HG03432 (cell line): Measurements from ENCODE around the gene MMP21.

Source experiments
- ATAC-seq: cut with Tn5 transposase; IDR thresholded peaks from one replicate; pipeline ENCODE4 v1.9.1; 2021; ENCODE audit warnings: mild to moderate bottlenecking, moderate library complexity; ENCODE audit not compliant: unreplicated experiment

Gene MMP21

DNA sequence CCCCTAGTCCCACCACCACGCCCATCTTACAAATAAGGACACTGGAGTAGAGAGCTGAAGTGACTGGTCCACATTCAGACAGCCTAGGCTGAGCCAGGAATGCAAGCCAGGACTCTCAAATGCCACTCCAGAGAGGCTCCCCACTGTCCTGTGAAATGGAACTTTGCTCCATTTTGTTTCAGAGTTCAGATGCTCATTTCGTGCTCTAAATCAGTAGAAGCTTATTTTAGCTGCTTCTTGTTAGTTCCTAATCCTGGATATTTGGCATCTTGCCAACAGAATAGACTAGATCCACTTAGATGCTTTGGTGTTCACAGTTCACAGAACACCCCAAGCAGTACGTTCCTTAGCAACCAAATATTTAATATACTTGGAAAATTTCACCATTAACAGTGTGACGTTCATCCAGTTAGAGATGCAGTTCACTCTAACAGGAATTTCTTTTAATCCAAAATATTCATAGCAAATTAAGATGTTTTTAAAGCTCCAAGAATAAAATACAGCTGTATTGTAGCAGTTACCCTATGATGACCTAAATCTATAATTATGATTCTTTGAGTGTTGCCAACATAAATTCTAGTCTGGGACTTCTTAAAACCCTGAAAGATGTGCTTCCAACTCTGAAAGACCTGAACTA is 7.3 kb downstream of the MMP21 start:
- no peak for ATAC-seq

DNA sequence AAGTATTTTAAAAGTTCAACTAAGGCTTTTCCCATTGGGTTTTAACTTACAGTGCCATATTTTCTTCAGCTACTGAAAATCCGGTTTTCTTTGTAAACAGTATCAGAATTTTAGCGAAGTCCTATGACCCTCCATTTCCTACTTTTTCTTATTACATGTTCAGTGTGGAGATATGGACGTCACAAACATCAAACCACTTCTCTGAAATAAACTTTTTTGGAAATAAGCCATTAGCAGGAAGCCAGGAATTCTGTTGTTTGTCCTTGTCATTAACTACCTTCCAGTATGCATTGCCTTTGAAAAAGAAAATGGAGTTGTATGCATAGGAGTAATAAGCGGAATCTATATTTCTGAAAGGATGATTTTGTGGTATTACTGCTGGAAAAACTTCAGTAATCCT is 9.1 kb downstream of the MMP21 start:
- ATAC-seq, result no peak

DNA sequence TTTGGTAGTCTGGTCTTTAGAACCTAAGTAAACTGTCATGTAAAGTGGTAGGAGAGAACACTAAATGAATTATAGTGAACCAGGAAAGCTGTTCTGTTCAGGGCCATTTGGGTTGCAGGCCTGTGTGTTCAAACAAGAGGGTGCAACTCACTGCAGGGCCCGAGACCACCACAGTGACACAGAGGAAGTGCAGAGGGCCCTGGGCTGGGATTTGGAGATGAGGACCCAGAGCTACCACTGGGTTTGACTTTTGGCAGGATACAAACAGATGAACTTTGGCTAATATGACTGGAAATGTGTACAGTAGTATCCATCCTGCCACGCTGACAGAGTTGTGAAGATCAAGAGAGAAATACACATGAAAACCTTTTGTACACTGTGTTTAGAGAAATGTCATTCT is 9.8 kb downstream of the MMP21 start:
- ATAC-seq, result no peak

DNA sequence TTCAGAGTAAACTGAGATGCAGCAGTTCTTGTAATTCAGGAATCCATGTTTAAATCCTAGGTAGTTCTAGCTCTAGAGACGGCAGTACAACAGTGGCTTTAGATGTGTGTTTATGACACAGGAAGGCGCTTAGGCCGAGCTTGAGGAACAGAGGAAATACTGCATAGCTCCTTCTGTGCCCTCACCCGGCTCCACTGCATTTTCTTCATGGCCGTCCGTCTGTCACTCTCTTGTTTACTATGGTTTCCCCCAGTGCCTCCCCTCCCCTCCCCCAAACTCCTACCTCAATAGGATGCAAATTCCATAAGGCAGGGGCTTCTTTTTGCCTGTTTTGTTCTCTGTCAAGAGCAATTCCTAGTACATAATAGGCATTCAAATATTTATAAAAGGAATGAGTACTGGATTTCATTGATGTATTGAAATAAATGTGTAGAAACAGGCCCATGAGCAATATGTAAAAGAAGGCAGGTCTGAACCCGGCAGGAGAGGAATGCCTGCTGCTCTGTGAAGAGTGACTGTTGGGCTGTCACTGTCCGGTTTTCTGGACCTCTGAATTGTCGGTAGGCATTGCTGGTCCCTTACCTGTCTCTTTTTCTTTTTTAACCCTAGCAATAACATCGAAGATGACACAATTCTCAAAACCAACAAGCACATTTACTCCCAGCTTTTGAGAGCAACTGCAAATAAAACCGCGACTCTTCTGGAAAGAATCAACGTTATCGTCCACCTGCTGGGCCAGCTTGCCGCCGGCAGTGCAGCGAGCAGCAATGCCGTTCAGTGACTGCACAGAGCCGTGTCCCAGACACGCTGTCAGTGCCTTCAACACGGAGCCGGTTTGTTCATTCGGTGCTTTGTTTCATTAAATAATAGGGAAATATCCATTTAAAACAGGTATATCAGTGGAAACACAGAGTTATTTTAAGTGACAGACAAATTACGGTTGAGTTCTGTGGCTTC is 12.7 kb downstream of the MMP21 start:
- no peak for ATAC-seq

DNA sequence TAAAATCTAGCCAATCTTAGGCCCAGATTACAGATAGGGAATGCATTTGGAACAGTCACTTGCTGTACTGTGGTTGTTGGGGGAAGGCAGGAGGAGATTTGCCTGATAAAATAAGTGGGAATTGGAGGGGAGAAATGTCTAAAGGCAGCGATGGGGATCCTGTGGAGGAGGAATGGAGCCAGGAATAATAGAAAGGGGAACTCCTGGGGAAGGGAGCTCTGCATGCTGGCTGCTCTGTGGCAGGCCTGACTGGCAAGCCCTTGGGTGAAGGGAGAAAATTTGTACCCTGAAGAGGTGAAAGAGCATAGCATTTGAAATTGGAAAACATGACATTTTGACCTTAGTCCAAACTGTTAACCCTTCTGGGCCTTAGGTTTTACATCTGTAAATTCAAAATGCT is 13.7 kb downstream of the MMP21 start:
- ATAC-seq, result no peak

DNA sequence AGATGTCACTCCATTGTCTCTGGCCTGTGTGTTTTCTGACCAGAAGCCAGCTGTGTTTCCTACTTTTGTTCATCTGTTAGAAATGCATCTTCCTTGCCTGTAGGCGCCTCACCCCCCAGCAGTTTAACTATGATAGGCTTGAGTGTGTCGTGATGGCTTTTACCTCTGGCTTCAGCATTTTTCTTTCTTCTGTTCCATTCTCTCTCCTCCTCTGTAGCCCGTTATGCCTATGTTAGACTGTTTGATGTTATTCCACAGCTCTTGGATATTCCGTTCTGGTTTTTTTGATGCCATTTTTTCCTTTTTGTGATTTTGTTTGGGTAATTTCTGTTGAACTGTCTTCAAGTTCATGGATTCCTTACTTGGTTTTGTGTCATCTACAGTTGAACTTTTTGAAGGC is 17.9 kb downstream of the MMP21 start:
- ATAC-seq, result no peak

DNA sequence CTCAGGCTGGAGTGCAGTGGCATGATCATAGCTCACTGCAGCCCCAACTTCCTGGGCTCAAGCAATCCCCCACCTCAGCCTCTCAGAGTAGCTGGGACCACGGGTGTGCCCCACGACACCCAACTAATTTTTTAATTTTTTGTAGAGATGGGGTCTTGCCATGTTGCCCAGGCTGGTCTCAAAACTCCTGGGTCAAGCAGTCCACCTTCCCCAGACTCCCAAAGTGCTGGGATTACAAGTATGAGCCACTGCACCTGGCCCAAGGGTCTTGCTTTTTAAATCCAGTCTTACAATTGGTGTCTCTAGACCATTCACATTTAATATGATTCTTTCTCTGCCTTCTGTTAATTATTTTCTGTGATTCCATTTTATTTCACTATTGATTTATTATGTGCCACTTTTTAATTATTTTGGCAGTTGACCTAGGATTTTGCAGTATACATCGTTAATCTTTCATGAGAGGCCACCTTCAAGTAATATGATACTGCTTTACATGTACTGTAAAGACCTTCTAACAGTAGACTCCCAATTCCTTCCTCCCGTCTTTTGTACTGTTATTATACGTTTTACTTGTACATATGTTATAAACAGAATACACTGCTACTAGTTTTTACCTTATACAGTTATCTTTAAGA is 18.7 kb downstream of the MMP21 start:
- no peak for ATAC-seq

DNA sequence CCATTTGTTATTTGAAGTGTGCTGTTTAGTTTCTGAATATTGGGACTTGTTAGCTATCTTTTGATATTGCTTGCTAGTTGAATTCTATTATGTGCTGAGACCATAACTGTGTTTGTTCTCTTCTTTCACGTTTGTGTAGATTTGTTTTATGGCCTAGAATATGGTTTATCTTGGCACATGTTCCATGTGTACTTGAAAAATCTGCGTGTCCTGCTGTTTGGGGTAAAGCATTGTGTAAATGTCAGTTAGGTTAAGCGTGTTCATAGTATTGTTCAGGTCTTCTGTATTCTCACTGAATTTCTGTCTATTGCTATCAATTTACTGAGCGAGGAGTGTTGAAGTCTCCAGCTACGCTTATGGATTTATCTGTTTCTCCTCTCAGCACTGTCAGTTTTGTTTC is 19.4 kb downstream of the MMP21 start:
- ATAC-seq, result no peak

DNA sequence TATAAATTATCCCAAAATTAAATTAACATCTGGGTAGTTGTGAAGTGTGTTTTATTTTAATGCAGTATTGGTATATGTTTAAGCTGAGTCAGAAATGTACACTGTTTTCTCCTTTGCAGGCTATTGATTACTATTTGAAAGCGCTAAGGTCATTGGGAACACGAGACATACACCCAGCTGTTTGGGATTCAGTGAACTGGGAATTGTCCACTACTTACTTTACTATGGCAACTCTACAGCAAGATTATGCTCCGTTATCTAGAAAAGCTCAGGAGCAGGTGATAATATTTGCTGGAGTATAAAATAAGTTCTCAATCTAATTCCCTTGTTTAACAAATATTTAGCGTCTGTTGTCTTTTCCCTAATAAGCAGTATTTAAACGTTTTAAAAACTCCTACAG is 28.2 kb downstream of the MMP21 start:
- no peak for ATAC-seq

DNA sequence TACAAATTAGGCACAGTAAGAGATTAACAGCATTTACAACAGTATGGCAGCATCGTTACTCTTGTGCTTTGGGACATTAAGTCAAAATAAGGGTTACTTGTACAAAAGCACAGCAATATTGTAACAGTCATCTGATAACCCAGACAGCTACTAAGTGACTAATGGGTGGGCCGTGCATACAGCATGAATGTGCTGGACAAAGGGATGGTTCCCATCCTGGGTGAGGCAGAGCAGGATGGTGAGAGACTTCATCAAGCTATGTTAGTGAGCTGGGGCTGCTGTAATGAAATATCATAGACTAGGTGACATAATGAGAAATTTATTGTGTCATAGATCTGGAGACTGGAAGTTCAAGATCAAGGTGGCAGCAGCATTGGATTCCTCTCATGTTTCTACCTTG is 30.7 kb downstream of the MMP21 start:
- no peak for ATAC-seq

DNA sequence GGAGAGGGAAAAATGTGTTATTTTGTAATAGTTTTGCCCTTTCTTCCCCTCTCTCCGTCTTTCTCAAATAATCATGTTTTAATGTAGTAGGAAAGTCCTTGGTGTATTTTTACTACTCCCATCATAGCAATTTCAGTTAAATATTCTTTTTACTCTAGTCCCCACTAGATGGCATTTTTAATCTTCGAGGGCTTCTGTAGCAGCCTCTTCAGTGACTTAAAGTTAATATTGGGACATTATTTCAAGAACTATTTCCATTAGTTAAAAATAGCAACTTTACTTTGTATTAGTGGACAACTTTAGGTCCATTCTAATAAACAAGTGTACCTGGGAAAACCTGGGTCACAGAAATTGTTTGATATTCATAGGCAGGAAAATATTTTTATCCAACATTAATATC is 33.2 kb downstream of the MMP21 start:
- ATAC-seq, result no peak

DNA sequence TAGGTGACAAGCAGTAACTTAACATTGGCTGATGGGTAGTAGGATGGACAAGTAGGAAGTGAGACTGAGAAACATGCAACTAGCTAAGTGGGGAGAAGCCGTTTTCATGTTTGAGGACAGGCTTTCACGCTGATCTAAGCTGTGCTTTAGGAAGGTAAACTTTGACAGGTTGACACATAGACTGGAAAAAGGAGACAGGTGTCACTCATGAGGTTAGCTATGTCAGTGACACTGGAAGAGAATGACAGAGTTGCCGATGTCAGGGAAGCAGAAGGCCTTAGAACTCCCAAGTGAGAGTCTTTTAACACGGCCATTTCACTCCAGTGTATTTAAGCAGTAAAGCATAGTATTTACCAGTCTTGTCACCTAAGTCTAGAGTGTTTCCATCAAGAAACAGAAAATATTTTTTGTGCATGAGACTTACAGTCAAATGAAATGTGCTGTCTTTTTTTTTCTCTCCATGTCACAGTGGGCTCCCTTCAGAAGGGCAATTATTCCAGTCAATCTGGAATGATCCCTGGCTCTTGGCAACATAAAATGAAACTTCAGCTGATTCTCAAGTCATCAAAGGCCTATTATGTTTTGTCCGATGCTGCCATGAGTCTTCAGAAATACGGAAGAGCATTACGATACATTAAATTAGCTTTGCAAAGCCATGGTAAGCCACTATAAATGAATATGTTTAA is 35.5 kb downstream of the MMP21 start:
- no peak for ATAC-seq

DNA sequence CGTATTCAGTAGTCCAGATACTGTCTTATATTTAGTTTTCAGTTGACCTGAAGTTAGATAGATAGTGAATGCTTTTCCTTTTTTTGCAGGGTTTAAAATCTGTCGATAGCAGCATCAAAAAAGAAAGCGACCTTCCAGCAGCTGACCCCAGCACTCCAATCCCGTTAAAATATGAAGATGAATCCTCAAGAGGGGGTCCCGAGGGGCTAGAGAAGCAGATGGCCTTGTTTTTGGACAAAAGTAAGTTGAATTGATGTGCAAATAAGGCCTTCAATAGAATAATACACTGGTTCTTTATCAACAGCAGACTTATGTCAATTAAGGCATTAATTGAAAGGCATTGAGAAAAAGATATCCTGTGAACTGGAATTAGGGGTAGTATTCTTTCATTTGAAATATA is 37.4 kb downstream of the MMP21 start:
- ATAC-seq, result no peak

DNA sequence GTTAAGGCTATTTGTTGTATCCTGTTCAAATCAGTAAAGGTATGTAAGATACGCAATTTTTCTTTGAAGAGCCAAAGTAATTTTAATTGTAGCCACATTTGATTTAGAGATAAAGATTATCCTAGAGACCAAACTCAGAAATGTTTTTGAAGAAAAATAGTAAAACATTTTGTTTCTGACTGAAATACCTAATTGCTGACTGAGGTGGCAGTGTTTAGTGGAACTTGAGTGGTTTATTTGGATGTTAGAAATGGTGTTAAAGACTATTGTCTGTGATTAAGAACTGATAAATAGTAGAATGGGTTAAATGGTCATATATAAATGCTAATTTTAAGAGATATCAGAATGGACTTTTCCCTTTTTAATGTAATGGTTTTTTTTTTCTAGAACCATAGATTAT is 40.8 kb downstream of the MMP21 start:
- ATAC-seq, result no peak

DNA sequence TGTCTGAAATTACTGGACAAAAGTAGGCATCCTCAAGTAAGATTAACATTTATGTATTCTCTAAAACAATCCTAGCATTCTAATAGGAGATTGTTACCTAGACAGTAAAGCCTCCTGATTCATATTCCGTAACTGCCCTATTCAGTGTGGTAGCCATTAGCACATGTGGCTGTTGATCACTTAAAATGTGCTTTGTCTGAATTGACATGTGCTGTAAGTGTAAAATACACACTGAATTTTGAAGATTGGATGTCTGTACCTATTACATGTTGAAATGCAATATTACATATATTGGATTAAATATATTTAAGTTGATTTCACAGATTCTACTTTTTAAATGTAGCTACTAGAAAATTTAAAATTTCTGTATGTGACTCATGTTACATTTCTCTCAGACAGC is 41.5 kb downstream of the MMP21 start:
- no peak for ATAC-seq

DNA sequence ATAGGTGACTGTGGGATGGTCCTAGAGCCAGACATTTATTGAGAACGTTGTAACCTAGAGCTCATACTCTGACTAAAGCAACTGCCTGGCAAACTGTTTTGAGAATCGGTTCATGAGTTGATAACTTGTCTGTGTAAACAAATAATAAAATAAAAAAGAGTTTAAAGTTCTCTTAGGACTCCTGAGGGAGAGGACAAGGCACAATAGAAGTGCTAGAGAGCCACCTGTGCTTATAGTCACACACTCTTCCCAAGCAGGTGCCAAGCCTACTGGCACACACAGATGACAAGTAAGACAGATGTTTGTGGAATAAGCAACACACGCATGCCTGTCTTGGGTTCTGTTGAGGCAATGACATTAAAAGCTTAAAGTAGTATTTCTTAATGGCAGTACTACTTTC is 48.2 kb downstream of the MMP21 start:
- ATAC-seq, result no peak

DNA sequence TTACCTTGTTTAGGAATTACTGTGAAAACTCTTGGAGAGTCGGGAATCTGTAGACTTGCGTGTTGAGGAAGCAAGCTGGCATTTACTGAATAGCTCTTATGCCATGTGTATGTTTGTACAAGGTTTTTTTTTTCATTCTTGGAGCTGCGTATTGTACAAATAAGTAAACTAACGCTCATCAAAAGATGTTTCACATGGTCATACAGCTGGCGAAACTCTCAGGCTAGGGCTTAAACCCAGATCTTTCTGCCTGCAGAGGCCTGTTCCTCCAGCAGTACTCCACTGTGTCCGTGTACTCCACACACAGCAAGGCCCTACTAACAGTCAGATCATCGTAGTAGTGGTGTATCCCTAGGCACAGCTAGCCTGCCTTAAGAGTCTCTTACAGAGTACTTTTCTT is 48.7 kb downstream of the MMP21 start:
- ATAC-seq, result no peak

DNA sequence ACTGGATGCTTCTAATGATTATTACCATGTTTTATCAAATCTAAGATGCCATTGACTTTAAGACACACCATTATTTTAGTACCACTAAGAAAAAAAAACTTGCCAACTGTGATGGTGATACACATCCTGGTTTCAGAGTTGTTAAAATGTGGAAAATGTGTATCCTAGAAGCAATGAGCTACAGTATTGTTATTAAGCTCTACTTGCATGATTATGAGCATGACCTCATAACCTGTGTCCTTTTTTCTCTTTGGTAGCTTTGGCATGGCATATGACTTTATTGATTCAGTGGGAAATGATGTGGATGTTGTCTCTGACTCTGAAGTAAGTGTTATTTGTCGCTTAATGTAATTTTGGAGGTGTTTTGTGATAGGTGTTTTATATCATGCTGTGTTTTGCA is 52.8 kb downstream of the MMP21 start:
- no peak for ATAC-seq

DNA sequence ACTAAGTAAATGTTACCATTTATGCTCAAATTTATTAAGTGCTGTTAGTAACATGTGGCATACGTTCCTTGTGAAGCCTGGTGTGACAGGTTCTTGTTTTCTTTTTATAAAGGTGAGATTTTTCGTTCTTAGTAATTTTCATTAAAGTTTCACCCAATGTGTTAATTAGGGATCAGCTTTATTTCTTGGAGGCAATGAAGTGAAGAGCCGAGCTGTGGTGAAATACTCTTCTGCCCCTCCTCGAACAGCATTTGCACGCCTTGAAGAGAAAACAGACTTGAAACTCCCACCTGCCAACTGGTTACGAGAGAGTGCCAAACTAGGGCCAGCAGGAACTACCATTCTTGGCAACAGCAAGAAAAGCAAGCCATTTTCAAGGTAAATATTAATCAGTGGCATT is 54.6 kb downstream of the MMP21 start:
- ATAC-seq, result peak; percentile 44

DNA sequence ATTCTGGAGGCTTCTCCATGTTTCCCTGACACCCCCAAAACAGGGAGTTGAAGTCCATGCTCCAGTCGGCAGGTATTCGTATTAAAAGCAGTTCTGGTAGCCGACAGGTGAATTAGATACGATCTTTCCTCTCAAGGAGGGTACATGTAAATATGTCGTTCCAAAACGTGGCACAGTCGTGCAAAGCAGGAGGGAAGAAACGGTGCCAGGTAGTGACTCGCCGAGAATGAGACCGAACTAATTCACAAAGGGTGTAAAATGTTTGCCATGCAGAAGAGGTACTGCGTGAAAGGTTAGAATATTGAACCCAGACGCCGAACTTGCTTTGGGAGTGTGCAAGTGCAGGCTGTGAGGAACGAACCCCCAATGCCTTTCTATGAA is 55.6 kb downstream of the MMP21 start:
- ATAC-seq, result no peak

DNA sequence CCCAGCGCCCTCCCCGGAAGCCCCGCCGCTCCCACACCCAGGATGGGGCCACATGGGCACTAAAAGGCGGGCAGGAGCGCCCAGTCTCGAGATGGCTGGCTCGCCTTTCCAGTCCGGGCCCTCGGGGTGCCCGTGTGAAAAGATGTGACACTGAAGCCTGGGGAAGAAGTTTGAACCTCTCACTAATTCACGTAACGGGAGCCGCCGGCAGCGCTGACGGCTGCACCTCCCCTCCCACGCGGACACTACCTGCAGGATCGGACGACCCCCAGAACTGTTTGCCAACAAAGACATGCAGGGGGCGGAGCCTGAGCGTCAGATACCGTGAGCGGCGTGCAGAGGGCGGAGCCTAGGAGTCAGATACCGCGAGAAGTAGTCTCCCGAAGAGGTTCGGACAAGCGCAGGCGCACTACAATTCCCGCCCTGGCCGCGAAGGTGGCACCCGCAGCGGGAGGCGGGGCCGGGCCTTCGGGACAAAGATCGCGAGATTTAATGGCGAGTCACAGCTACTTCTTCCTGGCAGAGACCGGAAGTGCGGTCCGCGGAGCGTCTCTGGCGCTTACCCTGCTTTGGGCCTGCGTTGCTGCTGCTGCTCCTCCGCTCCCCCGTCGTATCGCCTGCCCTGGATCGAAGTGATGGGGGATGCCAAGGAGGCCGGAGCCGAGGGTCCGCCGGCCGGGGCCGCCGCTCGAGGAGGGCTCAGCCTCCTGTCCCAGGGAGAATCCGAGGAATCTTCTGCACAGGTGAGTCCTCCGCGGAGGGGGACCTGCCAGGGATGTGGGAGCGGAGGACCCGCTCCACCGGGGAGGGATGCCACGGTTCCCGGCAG is 56.2 kb downstream of the MMP21 start, which contains the start of gene EDRF1:
EDRF1 (plus strand) TSS at position 537 of the 829 bp plus-strand sequence; CDS start at position 636, 99 bp downstream.
- ATAC-seq, result peak; percentile 93
